Motor neuron (in vitro differentiated cells): ENCODE data around the gene FAIM2. TPM values are rescaled to one million over a fixed set of nuclear protein-coding genes. Genes with fewer than 3 reads are reported as not detected.

ENCODE experiments used
- ATAC-seq, 8 experiments: fragments of 200-7000 bp; cut with Tn5 transposase; replicated peaks in 6 of 8; 2 replicates each; pipeline ENCODE4 v1.8.0; 2021; ENCODE audit warnings: mild to moderate bottlenecking in 8 of 8, moderate library complexity in 8 of 8
- H3K27ac ChIP-seq, 2 donors: fragments of 250-450 bp; sonication (Bioruptor Pico); 2 replicates each; pipeline ENCODE4 v1.9.0; 2021; ENCODE audit warnings: antibody characterized with exemption in 2 of 2, mild to moderate bottlenecking in 2 of 2, moderate library complexity in 1 of 2
- H3K4me1 ChIP-seq, 2 donors: fragments of 250-450 bp; sonication (Bioruptor Pico); replicated peaks in 1 of 2; 2 replicates each; pipeline ENCODE4 v1.6.1; 2021; ENCODE audit warnings: antibody characterized with exemption in 2 of 2, mild to moderate bottlenecking in 2 of 2, moderate library complexity in 1 of 2
- H3K4me3 ChIP-seq, 5 donors: fragments of 250-450 bp; sonication (Bioruptor Pico); 2 replicates each; pipeline ENCODE4 v1.9.0; 2021; ENCODE audit warnings: antibody characterized with exemption in 5 of 5, mild to moderate bottlenecking in 5 of 5, moderate library complexity in 4 of 5
- WGBS, 10 experiments: fragments of 450-650 bp; shearing (Covaris generic); methylation state at CpG; one replicate each; pipeline ENCODE4 v1.0.0; 2022; 5-methylcytosine and 5-hydroxymethylcytosine counted together
- in situ Hi-C, 9 experiments: fragments of 400-800 bp; cut with MboI; loops; one replicate each; pipeline ENCODE4 v1.15.0; 2021; ENCODE audit warnings: low sequenced_read_pairs in 9 of 9, low pct_unique_long_range_greater_than_20kb in 2 of 9; ENCODE audit not compliant: unreplicated experiment in 9 of 9
- total RNA-seq, 8 experiments: library from RNA; unstranded; fragments of 300-600 nt; gene quantifications; 2 replicates each; pipeline versions ENCODE4 v1.2.3 to v1.2.4, GENCODE V29; 2022

Gene FAIM2
- total RNA-seq, 8 experiments from 2014 or later = 0.51 to 17.5 (median 15.6) TPM; not detected in 1

- ATAC-seq = peak; percentile 98 to 100 (median 99)
- peak overlapping the region in 4 of 5 donors; percentile 17 to 25 (median 19) for H3K4me3 ChIP-seq
- peaks cover 5 to 10% of the 10 kb centered on the region in 2 donors for H3K4me1 ChIP-seq
- in situ Hi-C loops = no loop called here
- H3K27ac ChIP-seq = peak overlapping the region in 1 of 2 donors; percentile 30
- 0 to 30% (median 9%) methylated on average over 2 to 15 of the region's 28 CpGs; no CpG with 5 or more reads in 1 of the 10 experiments for WGBS, 10 experiments
Observed at GRCh38 chr12:49945394-49946080, 41.8 kb upstream of the FAIM2 start.

DNA sequence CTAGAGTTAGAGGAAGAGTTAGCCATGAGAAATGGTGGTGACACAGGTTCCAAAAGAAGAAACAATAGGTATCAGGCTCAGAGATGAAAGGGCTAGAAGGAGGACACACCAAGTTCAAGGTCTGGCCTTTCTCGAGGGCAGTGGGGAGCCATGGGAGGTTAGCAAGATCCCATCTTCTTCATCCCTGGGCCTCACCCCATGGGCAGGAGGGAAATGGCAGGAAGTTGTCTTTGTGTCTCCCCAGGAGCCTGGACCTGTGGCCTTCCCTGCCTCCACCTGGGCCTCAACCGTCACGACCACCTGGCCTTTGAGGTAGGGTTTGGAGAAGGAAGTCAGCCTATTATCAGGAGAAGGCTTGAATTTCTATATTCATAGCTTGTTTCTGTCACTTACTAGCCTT lies 41.0 kb upstream of the FAIM2 start:
- Histone ChIP-seq H3K4me1 (peaks cover 5 to 10% of the 10 kb centered on the region in 2 donors), H3K27ac (no peak overlapping the region), H3K4me3 (no peak overlapping the region)
- ATAC-seq = no peak
- in situ Hi-C loops = no loop called here
- 40 to 100% (median 73%) methylated on average over 1 to 3 of the region's 3 CpGs; no CpG with 5 or more reads in 4 of the 10 experiments for WGBS, 10 experiments

- Histone ChIP-seq H3K27ac (no peak overlapping the region), H3K4me1 (peaks cover 5 to 10% of the 10 kb centered on the region in 2 donors), H3K4me3 (no peak overlapping the region)
- in situ Hi-C loops = no loop called here
- ATAC-seq = no peak
- 40 to 100% (median 75%) methylated on average over 1 to 3 of the region's 5 CpGs; no CpG with 5 or more reads in 2 of the 10 experiments for WGBS, 10 experiments
Observed at GRCh38 chr12:49944046-49944445, 40.3 kb upstream of the FAIM2 start.

GRCh38 chr12:49943625-49943960 lies 39.9 kb upstream of the FAIM2 start:
- in situ Hi-C loops = no loop called here

GRCh38 chr12:49942921-49943624 lies 39.4 kb upstream of the FAIM2 start:
- H3K4me1 ChIP-seq = peaks cover 5 to 10% of the 10 kb centered on the region in 2 donors
- ATAC-seq = no peak
- H3K27ac ChIP-seq = no peak overlapping the region
- WGBS, 10 experiments = 54 to 100% (median 80%) methylated on average over 1 to 4 of the region's 14 CpGs; no CpG with 5 or more reads in 3 of the 10 experiments
- no peak overlapping the region for H3K4me3 ChIP-seq
- in situ Hi-C loops = no loop called here

More at GRCh38 chr12:49943625-49943960, 39.9 kb upstream of the FAIM2 start:
- 17 to 40% (median 33%) methylated on average over 1 of the region's 1 CpG; no CpG with 5 or more reads in 7 of the 10 experiments for WGBS, 10 experiments
- no peak overlapping the region for H3K4me3 ChIP-seq
- H3K27ac ChIP-seq = no peak overlapping the region
- ATAC-seq = no peak
- H3K4me1 ChIP-seq = peaks cover 5 to 10% of the 10 kb centered on the region in 2 donors

DNA sequence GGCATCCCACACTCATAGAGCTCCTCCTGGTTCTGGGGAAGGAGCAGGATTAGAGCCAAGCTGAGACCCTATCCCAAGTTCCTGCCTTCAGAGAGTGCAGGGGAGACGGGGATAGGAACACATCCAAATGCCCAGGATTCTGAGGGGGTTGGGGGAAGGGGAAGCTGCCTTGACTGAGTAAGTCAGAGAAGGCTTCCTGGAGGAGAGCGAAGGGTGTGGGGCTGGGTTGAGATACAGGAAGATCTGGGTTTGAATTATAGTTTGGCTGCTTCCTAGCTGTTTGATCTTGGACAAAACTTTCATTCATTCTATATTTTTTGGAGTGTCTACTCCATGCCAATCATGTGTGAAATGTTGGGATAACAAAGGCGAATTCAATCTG lies 38.8 kb upstream of the FAIM2 start:
- no peak overlapping the region for H3K4me3 ChIP-seq
- no peak for ATAC-seq
- peaks cover 5 to 10% of the 10 kb centered on the region in 2 donors for H3K4me1 ChIP-seq
- in situ Hi-C loops = no loop called here
- WGBS, 10 experiments = 100% methylated on average over 1 to 2 of the region's 3 CpGs; no CpG with 5 or more reads in 7 of the 10 experiments
- no peak overlapping the region for H3K27ac ChIP-seq

- Histone ChIP-seq H3K4me3 (no peak overlapping the region), H3K27ac (no peak overlapping the region), H3K4me1 (peaks cover 6 to 10% of the 10 kb centered on the region in 2 donors)
- ATAC-seq = no peak
- WGBS, 10 experiments = 27 to 100% (median 79%) methylated on average over 1 to 6 of the region's 13 CpGs
- in situ Hi-C loops = no loop called here
Observed at GRCh38 chr12:49941556-49942511, 38.1 kb upstream of the FAIM2 start.

GRCh38 chr12:49939707-49940106 lies 36.0 kb upstream of the FAIM2 start:
- in situ Hi-C loops = no loop called here
- peaks cover 3 to 5% of the 10 kb centered on the region in 2 donors for H3K4me1 ChIP-seq
- ATAC-seq = peak in 2 of 8 experiments; percentile 20 to 31

GRCh38 chr12:49939307-49939706 lies 35.6 kb upstream of the FAIM2 start:
- Histone ChIP-seq H3K27ac (no peak overlapping the region), H3K4me1 (peaks cover 3 to 5% of the 10 kb centered on the region in 2 donors), H3K4me3 (no peak overlapping the region)
- ATAC-seq = peak in 1 of 8 experiments; percentile 27
- in situ Hi-C loops = no loop called here

More at GRCh38 chr12:49939707-49940106, 36.0 kb upstream of the FAIM2 start:
- 100% methylated on average over 1 of the region's 1 CpG; no CpG with 5 or more reads in 9 of the 10 experiments for WGBS, 10 experiments
- no peak overlapping the region for H3K4me3 ChIP-seq
- no peak overlapping the region for H3K27ac ChIP-seq

DNA sequence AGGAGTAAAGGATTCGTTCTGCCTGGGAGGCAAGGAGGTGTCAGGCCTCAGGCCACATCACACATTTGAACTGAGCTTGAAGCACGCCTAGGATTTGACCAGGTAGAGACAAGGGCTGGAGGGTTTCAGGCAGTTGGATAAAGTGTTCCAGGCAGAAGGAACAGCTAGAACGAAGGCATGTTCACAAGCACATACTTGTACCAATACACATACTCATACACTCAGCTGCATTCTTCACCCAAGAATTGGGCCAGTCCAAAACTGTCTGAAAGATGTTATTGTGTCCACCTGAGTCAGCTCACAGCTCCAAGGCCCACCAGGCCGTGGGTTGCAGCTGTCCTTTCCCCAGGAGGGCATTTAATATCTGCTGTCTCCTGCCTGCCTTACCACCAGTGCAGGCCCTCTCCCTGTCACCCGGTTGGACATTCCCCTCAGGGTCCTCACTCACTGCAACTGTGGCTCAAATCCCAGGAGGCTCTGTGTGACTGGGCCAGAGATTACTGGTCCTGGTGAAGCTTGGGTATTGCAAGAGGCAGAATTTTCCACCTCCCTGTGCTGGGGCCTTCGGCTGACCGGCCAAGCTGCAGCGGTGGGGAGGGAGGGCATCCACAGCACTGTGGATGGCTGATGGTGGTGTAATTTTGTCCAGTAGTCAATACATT lies 34.1 kb upstream of the FAIM2 start:
- in situ Hi-C loops = no loop called here
- ATAC-seq = peak in 2 of 8 experiments; percentile 25 to 29
- peaks cover 0 to 3% of the 10 kb centered on the region in 2 donors for H3K4me1 ChIP-seq
- H3K27ac ChIP-seq = no peak overlapping the region
- no peak overlapping the region for H3K4me3 ChIP-seq
- 50 to 100% (median 68%) methylated on average over 1 to 5 of the region's 8 CpGs; no CpG with 5 or more reads in 4 of the 10 experiments for WGBS, 10 experiments

DNA sequence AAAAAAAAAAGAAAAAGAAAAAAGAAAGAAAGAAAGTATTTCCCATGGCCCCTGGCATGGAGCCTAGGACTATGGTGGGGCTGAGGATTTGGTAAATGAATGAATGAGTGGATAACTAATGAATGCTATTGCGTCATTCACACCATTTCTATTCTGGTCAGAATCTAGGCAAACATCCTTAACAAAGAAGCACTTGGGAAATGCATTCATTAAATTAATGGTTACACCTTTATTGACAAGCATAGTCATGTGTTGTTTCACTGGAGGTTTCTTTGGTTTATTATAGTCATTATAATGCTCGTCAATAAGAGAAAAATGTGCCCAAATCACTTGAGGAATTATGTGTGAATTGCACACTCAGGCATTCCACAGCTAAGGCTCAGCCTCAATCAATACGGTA lies 33.2 kb upstream of the FAIM2 start:
- ATAC-seq = peak in 1 of 8 experiments; percentile 39
- in situ Hi-C loops = no loop called here
- 60 to 100% (median 76%) methylated on average over 1 to 3 of the region's 3 CpGs for WGBS, 10 experiments
- H3K4me1 ChIP-seq = peaks cover 0 to 3% of the 10 kb centered on the region in 2 donors
- no peak overlapping the region for H3K27ac ChIP-seq
- H3K4me3 ChIP-seq = no peak overlapping the region

DNA sequence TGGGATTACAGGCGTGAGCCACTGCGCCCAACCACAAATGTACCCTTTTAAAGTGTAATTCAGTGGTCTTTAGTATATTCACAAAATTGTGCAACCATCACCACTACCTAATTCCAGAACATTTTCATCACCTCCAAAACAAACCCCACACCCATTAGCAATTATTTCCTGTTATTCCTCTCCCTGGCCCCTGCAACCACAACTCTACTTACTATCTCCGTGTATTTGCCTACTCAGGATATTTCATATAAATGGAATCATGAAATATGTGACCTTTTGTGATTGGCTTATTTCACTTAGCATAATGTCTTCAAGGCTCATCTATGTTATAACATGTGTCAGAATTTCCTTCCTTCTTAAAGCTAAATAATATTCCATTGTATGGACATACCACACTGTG lies 30.8 kb upstream of the FAIM2 start:
- 40 to 100% (median 91%) methylated on average over 1 to 3 of the region's 3 CpGs; no CpG with 5 or more reads in 4 of the 10 experiments for WGBS, 10 experiments
- ATAC-seq = no peak

More for the DNA sequence above, 30.8 kb upstream of the FAIM2 start:
- Histone ChIP-seq H3K27ac (no peak overlapping the region), H3K4me3 (no peak overlapping the region), H3K4me1 (peaks cover 0 to 3% of the 10 kb centered on the region in 2 donors)
- in situ Hi-C loops = no loop called here
